ENCODE measurements around the gene TRMT10C. TPM values are rescaled to one million over a fixed set of nuclear protein-coding genes. Genes with fewer than 3 reads are reported as not detected.

TRMT10C gene
- total RNA-seq, 3 donors from 2014 or later = 17.8 to 27.2 (median 25.6) TPM

DNA sequence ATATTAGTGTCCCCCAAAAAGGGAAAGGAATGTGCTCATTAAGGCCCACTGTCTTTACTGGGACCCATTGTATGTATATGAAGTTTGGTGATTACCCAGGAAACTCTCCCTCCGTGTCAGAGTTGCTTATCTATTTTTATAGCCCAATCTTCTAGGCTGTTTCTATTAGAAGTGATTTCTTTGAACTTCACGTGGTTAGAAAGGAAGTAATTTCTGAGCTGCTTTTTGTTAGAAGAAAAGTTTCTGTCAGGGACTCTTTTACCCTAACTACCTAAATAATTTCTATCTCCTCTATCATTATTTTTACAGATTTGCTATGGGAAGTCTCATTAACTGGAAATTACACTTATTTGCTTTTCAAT, 31.0 kb upstream of the TRMT10C start:
- no peak for DNase-seq (ENCODE audit: low spot score in 2 of 2)
- Histone ChIP-seq H3K36me3 (no peaks in the 10 kb centered on the region), H3K4me3 (no peak overlapping the region), H3K4me1 (no peaks in the 10 kb centered on the region), H3K9me3 (peaks cover under 1 to 1% of the 10 kb centered on the region in 2 donors), H3K27me3 (no peaks in the 10 kb centered on the region), H3K27ac (no peak overlapping the region)
- intact Hi-C loops (cut with DNase I; ENCODE audit: low total_unique reads) = no loop called here
- TF ChIP-seq, protein P1, sequence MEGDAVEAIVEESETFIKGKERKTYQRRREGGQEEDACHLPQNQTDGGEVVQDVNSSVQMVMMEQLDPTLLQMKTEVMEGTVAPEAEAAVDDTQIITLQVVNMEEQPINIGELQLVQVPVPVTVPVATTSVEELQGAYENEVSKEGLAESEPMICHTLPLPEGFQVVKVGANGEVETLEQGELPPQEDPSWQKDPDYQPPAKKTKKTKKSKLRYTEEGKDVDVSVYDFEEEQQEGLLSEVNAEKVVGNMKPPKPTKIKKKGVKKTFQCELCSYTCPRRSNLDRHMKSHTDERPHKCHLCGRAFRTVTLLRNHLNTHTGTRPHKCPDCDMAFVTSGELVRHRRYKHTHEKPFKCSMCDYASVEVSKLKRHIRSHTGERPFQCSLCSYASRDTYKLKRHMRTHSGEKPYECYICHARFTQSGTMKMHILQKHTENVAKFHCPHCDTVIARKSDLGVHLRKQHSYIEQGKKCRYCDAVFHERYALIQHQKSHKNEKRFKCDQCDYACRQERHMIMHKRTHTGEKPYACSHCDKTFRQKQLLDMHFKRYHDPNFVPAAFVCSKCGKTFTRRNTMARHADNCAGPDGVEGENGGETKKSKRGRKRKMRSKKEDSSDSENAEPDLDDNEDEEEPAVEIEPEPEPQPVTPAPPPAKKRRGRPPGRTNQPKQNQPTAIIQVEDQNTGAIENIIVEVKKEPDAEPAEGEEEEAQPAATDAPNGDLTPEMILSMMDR (IDR thresholded peaks at IDR 0.05) = no peak

DNA sequence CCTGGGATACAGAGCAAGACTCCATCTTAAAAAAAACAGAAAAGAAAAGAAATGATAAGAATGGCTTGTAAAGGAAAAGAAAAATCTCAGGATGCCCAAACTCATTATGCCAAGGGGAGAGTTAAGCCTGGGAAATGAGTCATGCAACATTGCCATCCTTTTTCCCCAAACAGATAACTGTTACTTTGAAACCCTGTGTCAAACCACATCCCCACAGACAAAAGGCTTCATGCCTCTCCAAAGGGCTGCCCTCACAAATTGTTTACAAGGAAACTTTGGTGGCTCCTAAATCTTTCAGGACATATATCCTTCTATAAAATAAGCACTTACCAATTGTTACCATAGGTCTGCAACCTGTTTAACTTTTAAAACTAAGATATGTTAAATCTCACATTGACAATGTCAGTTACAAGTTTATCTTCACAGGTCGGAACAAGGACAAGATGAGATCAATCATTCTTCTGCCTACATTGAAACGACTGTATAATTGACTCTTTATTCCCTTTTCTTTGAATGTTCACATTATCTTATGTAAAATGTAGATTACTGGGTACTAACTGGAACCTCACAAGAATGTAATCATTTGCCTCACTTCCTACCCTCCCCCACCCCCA, 30.1 kb upstream of the TRMT10C start:
- Histone ChIP-seq H3K36me3 (no peaks in the 10 kb centered on the region), H3K9me3 (no peaks in the 10 kb centered on the region), H3K4me1 (no peaks in the 10 kb centered on the region), H3K27ac (no peak overlapping the region), H3K27me3 (no peaks in the 10 kb centered on the region), H3K4me3 (no peak overlapping the region)
- intact Hi-C loops (cut with DNase I; ENCODE audit: low total_unique reads) = no loop called here
- DNase-seq (ENCODE audit: low spot score in 2 of 2) = no peak
- TF ChIP-seq POLR2A (IDR thresholded peaks at IDR 0.05) (no peak), POLR2AphosphoS5 (IDR thresholded peaks at IDR 0.05) (no peak)
- TF ChIP-seq, protein P1 (IDR thresholded peaks at IDR 0.05) = no peak

DNA sequence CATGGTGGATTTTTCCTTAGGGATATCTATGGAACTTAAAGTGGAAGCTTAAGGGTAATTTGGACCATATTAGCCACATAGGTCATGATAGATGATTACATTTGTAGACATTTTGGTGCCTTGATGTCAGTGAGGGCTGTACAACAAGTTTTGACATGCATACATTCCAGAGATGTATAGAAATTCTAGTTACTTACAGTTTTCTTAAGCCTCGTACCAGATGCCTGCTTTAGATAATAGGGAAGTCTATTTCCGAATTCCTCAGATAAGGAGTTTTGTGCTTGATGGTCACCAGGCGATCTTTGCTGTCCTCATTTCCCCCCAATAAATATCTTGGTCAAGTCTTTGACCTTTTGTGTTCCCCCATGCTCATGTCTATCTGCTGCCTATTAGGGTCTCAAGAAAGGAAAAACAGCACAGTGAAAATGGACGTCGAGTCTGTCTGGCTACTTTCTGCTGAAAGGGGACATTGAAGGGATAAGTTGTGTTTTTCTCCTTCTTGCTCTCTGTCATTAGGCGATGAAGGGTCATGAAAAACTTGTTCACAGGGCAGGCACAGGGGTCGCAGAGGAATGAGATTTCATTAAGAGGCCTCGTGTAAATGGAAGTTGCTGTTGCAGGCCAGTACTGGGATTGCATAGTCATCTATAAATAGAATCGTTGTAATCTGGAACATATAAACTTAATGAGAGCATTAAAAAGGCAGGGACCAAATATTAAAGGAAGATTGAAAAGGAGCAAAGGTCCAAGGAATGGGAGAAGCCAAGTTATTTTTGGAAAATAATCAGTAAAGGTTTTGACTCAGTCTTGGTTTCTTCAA, 28.7 kb upstream of the TRMT10C start:
- Histone ChIP-seq H3K27ac (no peak overlapping the region), H3K27me3 (no peaks in the 10 kb centered on the region), H3K4me1 (no peaks in the 10 kb centered on the region), H3K36me3 (no peaks in the 10 kb centered on the region), H3K4me3 (no peak overlapping the region), H3K9me3 (no peaks in the 10 kb centered on the region)
- DNase-seq (ENCODE audit: low spot score in 2 of 2) = no peak
- intact Hi-C loops (cut with DNase I; ENCODE audit: low total_unique reads) = no loop called here
- TF ChIP-seq, protein P1 (IDR thresholded peaks at IDR 0.05) = no peak
- TF ChIP-seq POLR2A (IDR thresholded peaks at IDR 0.05) (no peak), POLR2AphosphoS5 (IDR thresholded peaks at IDR 0.05) (no peak)

DNA sequence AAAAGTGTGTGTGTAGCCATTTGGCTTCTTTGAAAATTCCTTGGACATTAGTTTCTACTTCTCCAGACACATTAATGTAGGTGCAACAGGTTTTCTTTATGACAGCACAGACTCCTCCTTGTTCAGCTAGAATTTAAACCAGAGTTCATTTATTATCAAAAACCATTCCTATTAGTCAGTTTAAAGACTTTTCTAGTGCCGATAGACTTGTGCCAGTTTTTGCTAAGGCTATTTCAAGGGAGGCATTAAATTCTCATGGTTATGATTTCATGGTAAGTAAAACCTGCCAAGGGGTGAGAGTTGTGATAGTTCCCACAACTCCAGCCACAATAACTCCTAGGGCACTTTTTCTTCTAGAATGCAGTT, 28.1 kb upstream of the TRMT10C start:
- Histone ChIP-seq H3K4me1 (no peaks in the 10 kb centered on the region), H3K36me3 (no peaks in the 10 kb centered on the region), H3K9me3 (no peaks in the 10 kb centered on the region), H3K4me3 (no peak overlapping the region), H3K27ac (no peak overlapping the region), H3K27me3 (no peaks in the 10 kb centered on the region)
- intact Hi-C loops (cut with DNase I; ENCODE audit: low total_unique reads) = no loop called here
- TF ChIP-seq POLR2A (IDR thresholded peaks at IDR 0.05) (no peak), POLR2AphosphoS5 (IDR thresholded peaks at IDR 0.05) (no peak)
- TF ChIP-seq, protein P1 (IDR thresholded peaks at IDR 0.05) = no peak
- no peak for DNase-seq (ENCODE audit: low spot score in 2 of 2)

DNA sequence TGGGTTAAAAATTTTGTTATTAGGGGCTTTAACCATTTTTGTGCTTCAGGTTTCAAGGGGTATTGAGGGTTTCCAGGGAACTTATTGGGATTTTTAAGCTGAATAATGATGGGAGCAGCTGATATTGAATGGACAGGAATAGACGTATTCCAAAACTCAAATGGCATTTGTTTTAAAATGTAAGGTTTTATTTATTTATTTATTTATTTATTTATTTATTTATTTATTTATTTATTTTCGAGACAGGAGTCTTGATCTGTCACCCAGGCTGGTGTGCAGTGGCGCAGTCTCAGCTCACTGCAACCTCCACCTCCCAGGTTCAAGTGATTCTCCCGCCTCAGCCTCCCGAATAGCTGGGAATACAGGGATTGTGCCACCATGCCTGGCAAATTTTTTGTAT, 26.4 kb upstream of the TRMT10C start:
- Histone ChIP-seq H3K36me3 (no peaks in the 10 kb centered on the region), H3K9me3 (no peaks in the 10 kb centered on the region), H3K27ac (no peak overlapping the region), H3K27me3 (no peaks in the 10 kb centered on the region), H3K4me1 (no peaks in the 10 kb centered on the region), H3K4me3 (no peak overlapping the region)
- TF ChIP-seq, protein P1 (IDR thresholded peaks at IDR 0.05) = no peak
- no peak for TF ChIP-seq POLR2AphosphoS5 (IDR thresholded peaks at IDR 0.05)
- no peak for TF ChIP-seq POLR2A (IDR thresholded peaks at IDR 0.05)
- intact Hi-C loops (cut with DNase I; ENCODE audit: low total_unique reads) = no loop called here
- DNase-seq (ENCODE audit: low spot score in 2 of 2) = no peak

All from breast epithelium (tissue), 4 donors.